HUDEP-2 (cell line): ENCODE data around the gene SLC26A9.

Experiments used
- DNase-seq, 76 experiments: peaks; one replicate each; lab custom pipeline; 2025; ENCODE audit not compliant: unreplicated experiment in 76 of 76; lab: John Stamatoyannopoulos, UW

SLC26A9 gene

GRCh38 chr1:205974712-205975111 lies 31.5 kb upstream of the SLC26A9 start:
- no peak for DNase-seq

GRCh38 chr1:205973377-205974232 lies 30.3 kb upstream of the SLC26A9 start:
- no peak for DNase-seq

- no peak for DNase-seq
Observed at GRCh38 chr1:205972491-205973168, 29.4 kb upstream of the SLC26A9 start.

- DNase-seq: no peak
Observed at GRCh38 chr1:205972081-205972480, 28.8 kb upstream of the SLC26A9 start.

GRCh38 chr1:205971082-205971481 lies 27.8 kb upstream of the SLC26A9 start:
- no peak for DNase-seq

GRCh38 chr1:205970486-205970885 lies 27.2 kb upstream of the SLC26A9 start:
- DNase-seq: no peak

- no peak for DNase-seq
Observed at GRCh38 chr1:205969229-205969628, 26.0 kb upstream of the SLC26A9 start.

GRCh38 chr1:205967554-205968335 lies 24.5 kb upstream of the SLC26A9 start:
- DNase-seq: no peak

- DNase-seq: no peak
Observed at GRCh38 chr1:205965036-205965884, 22.0 kb upstream of the SLC26A9 start.

- DNase-seq: no peak
Observed at GRCh38 chr1:205963352-205964155, 20.3 kb upstream of the SLC26A9 start.

GRCh38 chr1:205962821-205963221 lies 19.6 kb upstream of the SLC26A9 start:
- no peak for DNase-seq

GRCh38 chr1:205961991-205962820 lies 18.9 kb upstream of the SLC26A9 start:
- DNase-seq: no peak

GRCh38 chr1:205961405-205961804 lies 18.1 kb upstream of the SLC26A9 start:
- DNase-seq: no peak

GRCh38 chr1:205959789-205960188 lies 16.5 kb upstream of the SLC26A9 start:
- no peak for DNase-seq

- no peak for DNase-seq
Observed at GRCh38 chr1:205955499-205955898, 12.2 kb upstream of the SLC26A9 start.

- no peak for DNase-seq
Observed at GRCh38 chr1:205954819-205955404, 11.7 kb upstream of the SLC26A9 start.

GRCh38 chr1:205951746-205952145 lies 8.5 kb upstream of the SLC26A9 start:
- no peak for DNase-seq

GRCh38 chr1:205950826-205951549 lies 7.7 kb upstream of the SLC26A9 start:
- peak in 42 of 76 experiments; percentile 9 to 55 (median 24) for DNase-seq
